Right lobe of liver (tissue), 6 donors: ENCODE measurements around the gene MBLAC2. TPM values are rescaled to one million over a fixed set of nuclear protein-coding genes. Genes with fewer than 3 reads are reported as not detected.

Source experiments
- ATAC-seq, 4 donors: fragments of 200-7000 bp; cut with Tn5 transposase; one replicate each; pipeline ENCODE4 v1.9.1; 2020; ENCODE audit warnings: mild to moderate bottlenecking in 4 of 4, moderate library complexity in 4 of 4
- DNase-seq, 3 donors: peaks; one replicate each; pipeline ENCODE4 v3.0.0-alpha.2; 2020
- H3K27ac ChIP-seq, 3 donors: fragments of 200-600 bp; one replicate each; pipeline ENCODE4 v1.8.0; 2022
- H3K27me3 ChIP-seq, 2 donors: fragments of 200-600 bp; one replicate each; pipeline ENCODE4 v1.8.0; 2022
- H3K36me3 ChIP-seq, 4 donors: fragments of 200-600 bp; sonication (generic) in 1 of 4; one replicate each; pipeline versions ENCODE4 v1.5.1 to v1.8.0; 2017 to 2022; ENCODE audit warnings: control low read depth in 1 of 4
- H3K4me1 ChIP-seq, 4 donors: fragments of 200-600 bp; sonication (generic) in 1 of 4; one replicate each; pipeline versions ENCODE4 v1.5.1 to v1.8.0; 2017 to 2022; ENCODE audit warnings: control low read depth in 1 of 4
- H3K4me3 ChIP-seq, 3 donors: fragments of 200-600 bp; one replicate each; pipeline ENCODE4 v1.8.0; 2022
- H3K9me3 ChIP-seq, 4 donors: fragments of 200-600 bp; sonication (generic) in 1 of 4; one replicate each; pipeline versions ENCODE4 v1.5.1 to v1.8.0; 2017 to 2022; ENCODE audit warnings: control low read depth in 1 of 4
- CTCF ChIP-seq, 4 donors: fragments of 200-600 bp in 3 of 4; fragments of 450-650 bp in 1 of 4; IDR thresholded peaks; one replicate each; pipeline versions ENCODE4 v1.5.1 to v1.8.0; 2016 to 2022; ENCODE audit warnings: antibody characterized with exemption in 4 of 4, mild to moderate bottlenecking in 2 of 4
- POLR2A ChIP-seq: fragments of 450-650 bp; IDR thresholded peaks from one replicate; pipeline ENCODE4 v1.6.1; 2017; ENCODE audit warnings: antibody characterized with exemption, mild to moderate bottlenecking
- whole genome bisulfite sequencing: methylation state at CpG from one replicate; pipeline ENCODE4 v1.1.6; 2018; ENCODE audit warnings: low coverage, low lambda C conversion rate; ENCODE audit not compliant: insufficient coverage; ENCODE audit errors: missing lambda C conversion rate; 5-methylcytosine and 5-hydroxymethylcytosine counted together
- intact Hi-C, 2 donors: fragments of 100-400 bp; cut with DNase I; formaldehyde crosslinking; loops; one replicate each; pipeline versions ENCODE4 v1.11.2 to v1.14.1; 2022
- total RNA-seq, 6 experiments: library from RNA; depleted of rRNA in 2 of 6; stranded (reverse); fragments of >200 nt in 2 of 6; fragmentation: NEBNext Ultra II Directional in 3 of 6; extraction: Animal tissue kit (Norgen Biotek cat#: 25700) in 3 of 6; gene quantifications; one replicate each; pipeline versions ENCODE4 v1.1.0 to v1.2.4, GENCODE V29; 2016 to 2023
- donor health status: DM: no; HTN: yes; CAD: no.
- donor health status: DM: no; HTN: no; CAD: no.
- donor health status: DM: no; HTN: no; CAD: no.
- donor health status: DM: no; HTN: yes; CAD: no.
- donor health status: DM: no; HTN: yes; CAD: no.

The MBLAC2 gene
- total RNA-seq, 6 experiments from 2014 or later, result 2.3 to 5.3 (median 3.9) TPM

- no peaks in the 10 kb centered on the region for H3K36me3 ChIP-seq
- TF ChIP-seq POLR2A (peak; percentile 95), CTCF (IDR thresholded peaks at IDR 0.05) (peak in 1 of 4 donors; percentile 11)
- H3K9me3 ChIP-seq, result no peaks in the 10 kb centered on the region
- ATAC-seq (peak; percentile 95 to 98 (median 96)), DNase-seq (peak; percentile 94 to 96 (median 95))
- H3K27ac ChIP-seq, result peak within 1 kb of the TSS; percentile 79 to 93 (median 89)
- WGBS, result under 1% methylated on average over 37 of the region's 51 CpGs
- H3K4me1 ChIP-seq, result peaks cover 0 to 5% (median 2%) of the 10 kb centered on the region in 4 donors
- H3K4me3 ChIP-seq, result peak within 1 kb of the TSS; percentile 76 to 84 (median 76)
- no peaks in the 10 kb centered on the region for H3K27me3 ChIP-seq
- intact Hi-C loops, result no loop called here
Measured at GRCh38 chr5:90409318-90410177, 65.0 kb downstream of the MBLAC2 start, which contains the start of gene CETN3. Gene CETN3, minus strand, starts transcription at chr5:90409756. Its CDS starts 95 bp downstream, at chr5:90409661.

DNA sequence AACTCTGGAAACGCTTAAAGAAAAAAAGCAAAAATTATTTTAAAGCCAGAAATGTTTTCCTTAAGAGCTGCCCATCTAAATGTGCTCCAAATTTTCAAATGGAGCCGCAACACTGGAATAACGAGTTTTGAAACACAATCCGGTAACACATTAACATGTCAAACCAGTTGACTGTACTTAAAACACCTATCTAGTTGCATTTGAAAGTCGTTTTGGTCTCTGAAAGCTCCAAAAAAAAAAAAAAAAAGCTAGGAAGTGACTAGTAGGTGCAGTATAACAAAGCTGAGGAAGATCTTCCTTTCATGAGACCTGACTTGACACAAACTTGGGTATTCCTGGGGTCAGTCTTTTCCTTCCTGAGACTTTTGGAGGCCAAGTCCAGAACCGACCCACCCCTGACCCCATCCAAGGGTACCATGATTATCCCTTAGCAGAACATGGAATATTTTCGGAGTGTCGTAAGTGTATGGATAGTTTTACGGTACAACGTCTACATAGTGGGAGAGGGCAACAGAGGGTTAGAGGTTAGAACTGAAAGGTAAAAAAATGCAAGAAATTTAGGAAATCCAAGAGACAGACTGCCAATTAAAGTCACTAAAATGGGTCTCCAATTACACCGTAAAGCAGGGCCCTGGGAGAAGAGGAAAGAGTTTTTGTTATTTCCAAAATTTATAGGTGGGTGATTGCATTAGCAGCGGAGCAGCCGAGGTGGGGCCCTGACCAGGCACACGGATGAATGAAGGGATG is 65.8 kb downstream of the MBLAC2 start:
- H3K4me3 ChIP-seq, result peak overlapping the region; percentile 76 to 84 (median 76)
- no peaks in the 10 kb centered on the region for H3K9me3 ChIP-seq
- intact Hi-C loops, result no loop called here
- TF ChIP-seq POLR2A, result no peak
- TF ChIP-seq CTCF (IDR thresholded peaks at IDR 0.05), result no peak
- H3K27ac ChIP-seq, result peak overlapping the region; percentile 79 to 93 (median 89)
- peaks cover 0 to 5% (median 2%) of the 10 kb centered on the region in 4 donors for H3K4me1 ChIP-seq
- no peak for DNase-seq
- 12% methylated on average over 14 of the region's 14 CpGs for WGBS
- no peaks in the 10 kb centered on the region for H3K36me3 ChIP-seq
- H3K27me3 ChIP-seq, result no peaks in the 10 kb centered on the region
- ATAC-seq, result no peak

Other genes starting within 250 kb of the MBLAC2 start
- 1 to 10 TPM; 4.2 to 8.0 (median 6.9) TPM for gene CETN3, start 65.0 kb downstream of the MBLAC2 start, total RNA-seq
- 1 to 10 TPM; 1.2 to 7.7 (median 2.0) TPM for gene POLR3G, start 93 bp upstream of the MBLAC2 start, total RNA-seq
- gene LYSMD3, start 54.8 kb upstream of the MBLAC2 start, total RNA-seq, result 10 to 100 TPM; 11.4 to 16.6 (median 13.3) TPM
- 10 to 100 TPM in 2 of 6 experiments, 1 to 10 TPM in 4; 4.5 to 15.9 (median 7.4) TPM for gene ADGRV1, start 84.0 kb upstream of the MBLAC2 start, total RNA-seq